Activated T-helper 2 cell treated with anti-CD3 and anti-CD28 coated beads, Interferon-gamma antibody, Interleukin-2, Interleukin-4, amounts not matched to agents 10 μg/mL and 5 μg/mL and 100 μg/mL, durations not matched to agents 14 hours and 24 hours and 36 hours (primary cell): ENCODE measurements around the gene AP3B1. TPM values are rescaled to one million over a fixed set of nuclear protein-coding genes. Genes with fewer than 3 reads are reported as not detected.

ENCODE experiments used
- DNase-seq: peaks from one replicate; pipeline ENCODE4 v3.0.0; 2021; ENCODE audit warnings: low spot score
- H3K27ac Mint-ChIP-seq: one replicate; pipeline ENCODE4 v1.8.0; 2021; ENCODE audit warnings: mixed read lengths
- H3K27me3 Mint-ChIP-seq: one replicate; pipeline ENCODE4 v1.8.0; 2021; ENCODE audit warnings: low read depth, mixed read lengths
- H3K36me3 Mint-ChIP-seq: one replicate; pipeline ENCODE4 v1.8.0; 2021; ENCODE audit warnings: low read depth, mixed read lengths
- H3K4me1 Mint-ChIP-seq: one replicate; pipeline ENCODE4 v1.8.0; 2021; ENCODE audit warnings: low read depth, mixed read lengths
- H3K4me3 Mint-ChIP-seq: one replicate; pipeline ENCODE4 v1.8.0; 2021; ENCODE audit warnings: low read depth, mild to moderate bottlenecking, moderate library complexity, mixed read lengths
- H3K9me3 Mint-ChIP-seq: one replicate; pipeline ENCODE4 v1.8.0; 2021; ENCODE audit warnings: mixed read lengths
- intact Hi-C: fragments of 100-400 bp; cut with micrococcal nuclease; formaldehyde crosslinking; loops from one replicate; pipeline ENCODE4 v1.15.1; 2023
- total RNA-seq: library from RNA; stranded (reverse); gene quantifications from 2 replicates; pipeline ENCODE4 v1.2.3, GENCODE V29; 2022

The AP3B1 gene
- total RNA-seq, 1 donor from 2014 or later = 43.9 TPM

DNA sequence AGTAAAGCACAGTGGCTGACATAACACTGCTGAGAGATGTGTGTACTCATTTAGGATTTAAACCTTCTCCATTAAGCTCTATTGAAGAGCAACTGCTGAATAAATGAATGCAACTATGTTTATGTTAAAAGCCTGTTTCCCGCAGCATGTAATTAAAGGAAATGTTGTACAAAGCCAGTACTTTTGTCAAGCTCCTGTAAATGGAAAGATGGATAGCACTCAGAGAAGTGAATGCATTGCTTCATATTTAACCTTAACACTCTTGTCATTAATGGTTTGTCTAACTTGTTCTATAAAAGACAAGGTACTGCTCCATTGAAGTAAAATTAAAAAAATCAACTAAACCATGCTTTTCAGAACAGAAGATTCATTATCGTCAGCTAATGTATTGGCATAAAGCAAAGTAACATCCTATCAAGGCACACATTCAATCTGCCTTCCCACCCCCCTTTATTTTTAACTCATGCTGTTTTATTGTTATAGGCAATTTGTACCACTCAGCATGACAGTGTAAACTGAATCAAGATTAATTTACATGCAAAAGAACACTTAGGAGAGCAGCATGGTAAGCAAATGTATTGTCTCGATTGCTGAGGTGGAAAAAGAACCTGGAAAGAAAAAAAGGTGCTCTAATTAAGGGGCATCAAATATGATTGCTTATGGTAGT, 277.5 kb downstream of the AP3B1 start:
- Mint-ChIP-seq H3K27ac (no peak overlapping the region), H3K27me3 (no peaks in the 10 kb centered on the region), H3K9me3 (no peaks in the 10 kb centered on the region), H3K4me1 (peaks cover 2% of the 10 kb centered on the region), H3K36me3 (no peaks in the 10 kb centered on the region), H3K4me3 (no peak overlapping the region)
- DNase-seq = no peak
- intact Hi-C loops = no loop called here

DNA sequence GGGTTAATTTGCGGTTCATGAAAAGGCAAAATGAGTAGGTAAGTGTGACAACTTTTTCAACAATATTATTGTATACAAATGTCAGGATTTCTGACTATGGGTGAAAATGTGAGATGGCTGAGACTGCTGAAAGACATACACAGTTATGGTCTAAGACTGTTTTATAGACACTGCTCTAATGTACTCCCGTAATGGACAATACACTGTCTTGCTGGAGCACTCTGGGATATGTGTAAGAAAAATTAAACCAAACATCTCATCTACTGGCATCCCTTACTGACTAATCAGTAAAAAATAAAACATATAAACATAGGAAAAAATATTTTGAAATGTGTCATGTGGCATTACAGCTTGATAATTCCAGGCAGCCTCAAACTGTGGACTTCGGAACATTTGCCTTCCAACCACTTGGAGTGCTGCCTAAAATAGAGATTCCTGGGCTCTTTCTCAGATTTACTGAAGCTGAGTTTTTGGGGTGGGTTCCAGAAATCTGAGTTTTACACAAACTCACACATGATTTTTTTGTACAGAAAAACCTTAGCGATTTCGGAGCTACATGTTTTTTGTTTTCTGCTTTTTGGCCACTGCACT, 284.5 kb downstream of the AP3B1 start:
- intact Hi-C loops = no loop called here
- H3K27ac Mint-ChIP-seq = no peak overlapping the region
- H3K27me3 Mint-ChIP-seq = no peaks in the 10 kb centered on the region
- DNase-seq = no peak
- no peaks in the 10 kb centered on the region for H3K36me3 Mint-ChIP-seq
- no peak overlapping the region for H3K4me3 Mint-ChIP-seq
- no peaks in the 10 kb centered on the region for H3K9me3 Mint-ChIP-seq
- H3K4me1 Mint-ChIP-seq = no peaks in the 10 kb centered on the region

DNA sequence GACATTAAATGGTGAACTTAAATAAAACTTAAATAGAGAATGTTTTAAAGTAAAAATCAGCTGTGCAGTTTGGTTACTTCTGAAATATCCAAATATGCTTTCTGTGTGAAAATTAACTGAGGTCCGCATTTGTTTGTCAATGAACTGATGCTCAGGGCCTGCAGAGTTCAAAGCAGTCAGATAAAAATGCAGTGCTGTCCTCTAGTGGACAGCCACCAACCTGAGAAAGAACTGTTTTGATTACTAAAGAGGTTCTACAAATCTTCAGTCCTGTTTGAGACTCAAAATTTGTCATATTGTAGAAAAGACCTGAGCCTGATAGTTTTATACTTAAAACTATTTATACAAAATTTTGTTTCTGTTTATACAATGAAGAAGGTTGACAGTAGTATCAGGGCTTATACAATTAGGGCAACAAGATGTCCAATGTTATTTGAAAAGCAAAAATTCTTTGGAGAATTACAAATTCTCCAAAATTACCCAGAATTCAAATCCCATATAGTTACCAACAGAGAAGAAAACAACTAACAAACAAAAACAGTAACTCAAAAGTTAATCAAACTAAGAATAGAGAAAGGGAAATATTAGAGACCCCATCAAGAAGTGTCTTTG, 286.0 kb downstream of the AP3B1 start:
- no peak overlapping the region for H3K4me3 Mint-ChIP-seq
- H3K27ac Mint-ChIP-seq = no peak overlapping the region
- H3K36me3 Mint-ChIP-seq = no peaks in the 10 kb centered on the region
- no peaks in the 10 kb centered on the region for H3K27me3 Mint-ChIP-seq
- H3K9me3 Mint-ChIP-seq = no peaks in the 10 kb centered on the region
- no peaks in the 10 kb centered on the region for H3K4me1 Mint-ChIP-seq
- DNase-seq = no peak
- intact Hi-C loops = loop anchor here (1.0 kb wide), 1 partner anchor 364 kb away; no protein-coding TSS in a partner anchor

DNA sequence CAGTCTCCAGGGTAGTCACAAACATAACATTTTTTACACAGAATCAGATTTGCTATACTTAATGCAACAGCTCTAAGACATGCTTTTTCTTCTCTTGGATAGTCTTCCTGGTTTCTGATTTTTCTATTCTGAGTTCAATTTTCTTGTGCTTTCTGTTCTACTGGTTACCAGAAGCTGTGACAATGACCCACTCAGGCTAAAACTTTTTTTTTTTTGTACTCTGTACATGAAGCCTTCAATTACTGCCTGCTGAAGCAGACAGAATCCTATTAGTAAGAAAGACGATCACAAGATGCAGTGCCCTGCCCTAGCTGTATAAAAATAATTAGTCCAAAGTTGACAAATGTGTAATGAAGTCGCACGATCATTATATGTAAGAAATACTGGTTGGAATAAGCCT, 287.3 kb downstream of the AP3B1 start:
- no peaks in the 10 kb centered on the region for H3K27me3 Mint-ChIP-seq
- no peak for DNase-seq
- intact Hi-C loops = no loop called here
- no peaks in the 10 kb centered on the region for H3K4me1 Mint-ChIP-seq
- H3K9me3 Mint-ChIP-seq = no peaks in the 10 kb centered on the region
- H3K4me3 Mint-ChIP-seq = no peak overlapping the region
- no peak overlapping the region for H3K27ac Mint-ChIP-seq
- H3K36me3 Mint-ChIP-seq = peaks cover 8% of the 10 kb centered on the region

DNA sequence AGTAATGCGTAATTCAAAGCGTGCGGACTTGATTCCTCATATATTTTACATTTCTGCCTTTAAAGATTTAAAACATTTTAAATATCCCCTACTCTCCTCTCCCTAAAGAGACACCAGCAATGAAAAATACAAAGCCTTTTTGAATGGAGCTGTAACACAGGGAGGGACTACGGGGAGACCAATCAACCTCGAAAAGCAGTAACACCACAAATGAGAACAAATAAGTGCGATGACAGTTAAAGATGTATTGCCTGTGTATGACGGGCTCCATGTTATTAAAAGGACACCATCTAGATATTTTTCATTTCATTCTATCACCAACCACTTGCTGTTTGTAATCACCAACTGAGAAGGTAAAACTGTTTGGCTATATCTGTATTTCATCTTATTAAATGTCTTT, 288.0 kb downstream of the AP3B1 start:
- Mint-ChIP-seq H3K4me3 (no peak overlapping the region), H3K4me1 (no peaks in the 10 kb centered on the region), H3K27me3 (no peaks in the 10 kb centered on the region), H3K9me3 (no peaks in the 10 kb centered on the region), H3K27ac (no peak overlapping the region), H3K36me3 (peaks cover 8% of the 10 kb centered on the region)
- no peak for DNase-seq
- intact Hi-C loops = no loop called here

DNA sequence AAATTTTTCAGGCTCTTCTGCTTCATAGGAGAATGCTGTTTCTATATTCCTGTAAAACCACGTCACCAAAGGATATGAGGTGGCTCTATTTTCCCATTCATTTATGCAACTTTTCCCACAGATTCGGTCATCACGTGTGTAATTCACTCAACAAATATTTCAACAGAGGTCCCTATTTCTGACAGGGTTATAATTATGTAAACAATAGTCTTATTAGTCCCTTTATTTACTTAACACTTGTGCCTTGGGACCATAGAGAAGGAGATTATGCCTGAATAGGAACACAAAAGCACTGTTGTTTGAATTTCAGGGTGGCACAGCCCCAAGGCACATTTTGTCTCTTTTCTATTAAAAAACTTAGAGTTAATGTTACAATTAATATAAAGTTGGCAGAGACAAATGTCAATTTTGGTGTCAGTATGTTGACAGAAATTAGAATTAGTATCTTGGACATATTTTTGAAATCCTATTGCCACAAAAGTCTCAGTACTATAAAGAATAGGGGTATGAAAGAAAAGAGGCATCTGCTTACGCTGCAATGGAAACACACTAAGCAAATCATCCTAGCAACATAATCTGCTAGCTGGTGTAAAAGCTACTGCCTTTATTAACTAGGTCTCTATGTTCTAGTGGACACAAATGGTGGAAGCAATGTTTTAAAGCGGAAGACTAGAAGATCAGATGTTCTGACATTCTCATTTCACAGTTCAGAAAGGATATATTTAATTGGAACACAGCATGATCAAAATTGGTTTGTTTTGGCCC, 289.3 kb downstream of the AP3B1 start:
- intact Hi-C loops = no loop called here
- Mint-ChIP-seq H3K27me3 (no peaks in the 10 kb centered on the region), H3K27ac (no peak overlapping the region), H3K36me3 (peaks cover 8% of the 10 kb centered on the region), H3K4me1 (no peaks in the 10 kb centered on the region), H3K4me3 (no peak overlapping the region), H3K9me3 (no peaks in the 10 kb centered on the region)
- DNase-seq = no peak

DNA sequence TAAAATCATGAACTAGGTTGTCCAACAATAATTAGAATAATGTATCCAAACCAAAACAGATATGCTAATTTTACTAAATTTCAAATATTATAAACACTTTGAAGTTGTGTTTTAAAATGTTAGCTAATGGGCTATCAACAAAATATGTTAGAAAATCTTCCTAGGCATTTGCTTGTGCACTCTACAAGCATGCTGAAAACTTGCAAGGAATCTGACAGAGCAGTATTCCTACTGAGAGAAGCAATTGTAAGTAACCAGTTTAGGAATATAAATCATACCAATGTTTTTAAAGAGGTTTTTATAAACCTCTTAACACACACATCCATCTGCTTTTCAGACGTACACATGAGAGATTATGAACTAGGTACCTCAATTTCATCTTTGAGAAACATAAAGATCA, 289.9 kb downstream of the AP3B1 start:
- peaks cover 8% of the 10 kb centered on the region for H3K36me3 Mint-ChIP-seq
- no peak overlapping the region for H3K4me3 Mint-ChIP-seq
- no peak for DNase-seq
- no peaks in the 10 kb centered on the region for H3K27me3 Mint-ChIP-seq
- no peak overlapping the region for H3K27ac Mint-ChIP-seq
- no peaks in the 10 kb centered on the region for H3K4me1 Mint-ChIP-seq
- no peaks in the 10 kb centered on the region for H3K9me3 Mint-ChIP-seq
- intact Hi-C loops = no loop called here

DNA sequence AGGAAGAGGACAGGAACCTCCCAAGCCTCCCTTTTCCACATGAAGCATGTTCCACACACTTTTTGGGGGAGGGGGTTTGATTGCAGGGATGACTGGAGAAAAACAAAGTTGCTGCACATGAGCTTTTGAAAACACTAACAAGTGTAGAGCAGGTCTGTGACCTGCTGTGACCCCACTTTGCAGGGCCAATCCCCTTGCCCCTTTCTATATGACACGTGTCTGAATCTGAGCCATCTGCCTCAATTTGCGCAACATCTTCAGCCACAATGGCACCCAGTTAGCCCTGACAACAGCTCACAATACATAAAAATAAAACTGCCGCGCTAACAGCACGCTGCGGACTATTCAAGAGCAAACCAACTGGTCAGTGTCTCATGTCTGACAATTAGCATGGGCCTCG, 290.6 kb downstream of the AP3B1 start:
- Mint-ChIP-seq H3K36me3 (peaks cover 14% of the 10 kb centered on the region), H3K9me3 (no peaks in the 10 kb centered on the region), H3K4me1 (no peaks in the 10 kb centered on the region), H3K27ac (no peak overlapping the region), H3K4me3 (no peak overlapping the region), H3K27me3 (no peaks in the 10 kb centered on the region)
- DNase-seq = no peak
- intact Hi-C loops = no loop called here

DNA sequence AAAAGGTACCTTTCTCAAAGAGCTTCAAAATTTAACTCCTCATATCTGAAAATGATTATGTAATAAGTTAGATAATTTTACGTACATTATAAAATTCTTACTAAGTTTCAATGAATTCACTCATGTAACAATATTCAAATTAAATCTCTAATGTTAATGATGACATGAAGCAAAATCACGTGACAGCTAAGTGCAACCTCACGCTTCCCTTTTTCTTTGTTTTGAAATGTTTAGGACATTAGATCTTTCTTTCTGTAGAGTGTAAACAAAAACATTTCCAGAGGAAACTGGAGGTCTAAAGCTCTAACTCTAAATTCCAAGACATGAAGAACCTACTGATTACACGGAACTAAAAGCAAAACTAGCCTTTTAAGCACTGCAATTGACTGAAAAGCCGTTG, 291.0 kb downstream of the AP3B1 start:
- no peaks in the 10 kb centered on the region for H3K9me3 Mint-ChIP-seq
- peaks cover 14% of the 10 kb centered on the region for H3K36me3 Mint-ChIP-seq
- intact Hi-C loops = no loop called here
- H3K27ac Mint-ChIP-seq = no peak overlapping the region
- H3K4me3 Mint-ChIP-seq = no peak overlapping the region
- no peaks in the 10 kb centered on the region for H3K27me3 Mint-ChIP-seq
- no peaks in the 10 kb centered on the region for H3K4me1 Mint-ChIP-seq
- DNase-seq = no peak

DNA sequence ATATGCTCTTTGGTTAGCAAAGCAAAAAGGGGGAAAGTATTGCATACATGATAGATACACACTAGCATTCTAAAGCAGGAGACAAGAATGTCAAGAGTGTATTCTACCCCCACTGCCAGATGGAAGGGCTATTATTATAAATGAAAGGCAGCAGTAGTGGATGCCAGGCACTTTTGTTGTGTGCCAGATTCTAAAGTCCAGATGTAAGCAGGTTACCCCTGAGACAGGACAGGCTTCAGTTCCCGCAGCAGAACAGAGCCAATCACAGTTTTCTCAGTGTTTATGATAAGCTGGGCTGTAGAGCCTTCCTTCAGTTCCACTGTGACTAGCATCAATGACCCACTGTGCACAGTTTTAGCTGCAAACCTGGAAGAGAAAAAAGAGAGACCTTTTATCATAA, 291.8 kb downstream of the AP3B1 start:
- Mint-ChIP-seq H3K4me3 (no peak overlapping the region), H3K9me3 (no peaks in the 10 kb centered on the region), H3K4me1 (no peaks in the 10 kb centered on the region), H3K27me3 (no peaks in the 10 kb centered on the region), H3K27ac (no peak overlapping the region), H3K36me3 (peaks cover 14% of the 10 kb centered on the region)
- intact Hi-C loops = no loop called here
- DNase-seq = no peak

DNA sequence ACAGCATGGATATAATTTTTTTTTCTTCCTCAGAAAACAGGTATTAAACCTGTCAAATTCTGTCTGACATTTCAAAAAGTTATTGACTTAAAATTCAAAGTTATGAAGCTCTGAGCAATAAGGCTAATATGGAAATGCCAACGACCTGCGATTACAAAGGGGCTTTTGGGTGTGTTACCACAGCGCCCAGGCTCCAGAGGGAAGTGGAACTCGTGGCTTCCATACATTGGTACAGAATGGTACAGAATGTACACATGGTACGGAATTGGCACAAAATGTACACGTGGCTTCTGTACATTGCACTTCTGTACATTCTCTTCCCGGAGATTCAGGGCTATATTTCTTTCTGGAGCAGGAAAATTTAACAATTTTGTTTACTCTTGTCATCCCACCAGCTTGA, 293.3 kb downstream of the AP3B1 start:
- H3K27ac Mint-ChIP-seq = no peak overlapping the region
- intact Hi-C loops = no loop called here
- no peaks in the 10 kb centered on the region for H3K27me3 Mint-ChIP-seq
- no peaks in the 10 kb centered on the region for H3K4me1 Mint-ChIP-seq
- no peaks in the 10 kb centered on the region for H3K9me3 Mint-ChIP-seq
- no peak overlapping the region for H3K4me3 Mint-ChIP-seq
- H3K36me3 Mint-ChIP-seq = peaks cover 14% of the 10 kb centered on the region
- no peak for DNase-seq

DNA sequence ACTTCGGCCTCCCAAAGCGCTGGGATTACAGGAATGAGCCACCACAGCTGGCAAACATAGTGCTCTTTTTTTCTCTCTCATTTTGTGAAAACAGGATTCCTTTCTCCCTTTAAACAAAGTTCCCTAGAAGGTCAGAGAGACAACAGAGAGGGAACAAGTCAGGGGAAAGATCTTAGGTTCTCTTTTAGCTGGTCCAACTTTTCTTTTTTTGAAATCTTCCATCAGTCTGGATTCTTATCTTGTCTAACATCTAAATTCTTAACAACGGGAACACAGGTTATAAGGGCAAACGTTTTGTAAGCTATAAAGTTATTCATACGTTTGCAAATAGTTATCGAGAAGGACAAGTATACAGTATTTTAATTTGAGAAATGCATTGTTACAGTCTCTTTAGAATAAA, 294.3 kb downstream of the AP3B1 start:
- no peak overlapping the region for H3K4me3 Mint-ChIP-seq
- intact Hi-C loops = no loop called here
- no peaks in the 10 kb centered on the region for H3K4me1 Mint-ChIP-seq
- no peaks in the 10 kb centered on the region for H3K27me3 Mint-ChIP-seq
- DNase-seq = no peak
- H3K27ac Mint-ChIP-seq = no peak overlapping the region
- H3K9me3 Mint-ChIP-seq = no peaks in the 10 kb centered on the region
- peaks cover 14% of the 10 kb centered on the region for H3K36me3 Mint-ChIP-seq

DNA sequence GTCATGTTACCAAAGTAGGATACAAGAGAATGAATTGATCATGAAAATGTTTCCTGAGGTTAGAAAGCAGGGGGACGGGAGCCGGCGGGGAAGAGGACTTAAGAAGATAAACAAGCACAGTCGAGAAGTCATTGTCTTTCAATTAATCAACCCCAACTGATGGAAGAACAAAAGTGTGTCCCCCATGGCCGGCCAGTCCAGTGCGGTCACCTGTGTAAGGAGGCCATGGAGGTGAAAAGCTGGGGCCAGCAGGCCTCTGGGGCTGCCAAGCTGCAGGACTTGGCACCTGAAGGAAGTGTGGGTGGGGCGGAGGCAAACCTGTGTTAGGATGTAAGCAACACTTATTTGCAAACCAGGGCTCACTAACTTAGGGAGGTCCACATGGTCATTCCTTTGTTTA, 295.1 kb downstream of the AP3B1 start:
- Mint-ChIP-seq H3K27me3 (no peaks in the 10 kb centered on the region), H3K27ac (no peak overlapping the region), H3K36me3 (peaks cover 14% of the 10 kb centered on the region), H3K9me3 (no peaks in the 10 kb centered on the region), H3K4me3 (no peak overlapping the region), H3K4me1 (no peaks in the 10 kb centered on the region)
- no peak for DNase-seq
- intact Hi-C loops = no loop called here
